Stimulated activated CD4-positive, alpha-beta T cell treated with anti-CD3 and anti-CD28 coated beads, Interleukin-12 subunit alpha, Interleukin-12 subunit beta, amount 100 ng/mL, for 24 hours (primary cell): ENCODE measurements around the gene CCHCR1.

Experiments used
- DNase-seq, 2 experiments: peaks; one replicate each; pipeline ENCODE4 v3.0.0-alpha.2; 2020; ENCODE audit warnings: low read depth in 2 of 2

The CCHCR1 gene

GRCh38 chr6:31103136-31103535, 54.5 kb downstream of the CCHCR1 start:
- DNase-seq = no peak

GRCh38 chr6:31098449-31098938, 59.1 kb downstream of the CCHCR1 start:
- DNase-seq = no peak

GRCh38 chr6:31096656-31097055, 60.9 kb downstream of the CCHCR1 start:
- DNase-seq = no peak

GRCh38 chr6:31096215-31096614, 61.4 kb downstream of the CCHCR1 start:
- no peak for DNase-seq

- DNase-seq = no peak
These were observed 63.2 kb downstream of the CCHCR1 start for GRCh38 chr6:31094389-31094881.

- no peak for DNase-seq
These were observed 64.7 kb downstream of the CCHCR1 start for GRCh38 chr6:31092769-31093505.
